IPS-15b (cell line): ENCODE measurements around the gene MEG3.

Experiments
- H3K27me3 ChIP-seq: one replicate; pipeline ENCODE4 v1.6.1; 2013; ENCODE audit warnings: low read length; ENCODE audit not compliant: control insufficient read depth, insufficient read depth
- H3K36me3 ChIP-seq: one replicate; pipeline ENCODE4 v1.6.1; 2013; ENCODE audit warnings: low read length; ENCODE audit not compliant: control insufficient read depth, insufficient read depth
- H3K4me1 ChIP-seq: one replicate; pipeline ENCODE4 v1.6.1; 2013; ENCODE audit warnings: mild to moderate bottlenecking, low read length; ENCODE audit not compliant: control insufficient read depth, insufficient read depth
- H3K4me3 ChIP-seq: one replicate; pipeline ENCODE4 v1.5.1; 2013; ENCODE audit warnings: low read depth, low read length
- H3K9ac ChIP-seq: one replicate; pipeline ENCODE4 v1.6.1; 2013; ENCODE audit warnings: low read depth, mild to moderate bottlenecking, low read length
- H3K9me3 ChIP-seq: one replicate; pipeline ENCODE4 v1.6.1; 2013; ENCODE audit warnings: mild to moderate bottlenecking, low read length; ENCODE audit not compliant: control insufficient read depth, insufficient read depth

The MEG3 gene

GRCh38 chr14:100865682-100866591 is 40.0 kb downstream of the MEG3 start:
- Histone ChIP-seq H3K9ac (no peak overlapping the region), H3K4me1 (no peaks in the 10 kb centered on the region), H3K27me3 (no peaks in the 10 kb centered on the region), H3K36me3 (no peaks in the 10 kb centered on the region), H3K4me3 (no peak overlapping the region), H3K9me3 (no peaks in the 10 kb centered on the region)

DNA sequence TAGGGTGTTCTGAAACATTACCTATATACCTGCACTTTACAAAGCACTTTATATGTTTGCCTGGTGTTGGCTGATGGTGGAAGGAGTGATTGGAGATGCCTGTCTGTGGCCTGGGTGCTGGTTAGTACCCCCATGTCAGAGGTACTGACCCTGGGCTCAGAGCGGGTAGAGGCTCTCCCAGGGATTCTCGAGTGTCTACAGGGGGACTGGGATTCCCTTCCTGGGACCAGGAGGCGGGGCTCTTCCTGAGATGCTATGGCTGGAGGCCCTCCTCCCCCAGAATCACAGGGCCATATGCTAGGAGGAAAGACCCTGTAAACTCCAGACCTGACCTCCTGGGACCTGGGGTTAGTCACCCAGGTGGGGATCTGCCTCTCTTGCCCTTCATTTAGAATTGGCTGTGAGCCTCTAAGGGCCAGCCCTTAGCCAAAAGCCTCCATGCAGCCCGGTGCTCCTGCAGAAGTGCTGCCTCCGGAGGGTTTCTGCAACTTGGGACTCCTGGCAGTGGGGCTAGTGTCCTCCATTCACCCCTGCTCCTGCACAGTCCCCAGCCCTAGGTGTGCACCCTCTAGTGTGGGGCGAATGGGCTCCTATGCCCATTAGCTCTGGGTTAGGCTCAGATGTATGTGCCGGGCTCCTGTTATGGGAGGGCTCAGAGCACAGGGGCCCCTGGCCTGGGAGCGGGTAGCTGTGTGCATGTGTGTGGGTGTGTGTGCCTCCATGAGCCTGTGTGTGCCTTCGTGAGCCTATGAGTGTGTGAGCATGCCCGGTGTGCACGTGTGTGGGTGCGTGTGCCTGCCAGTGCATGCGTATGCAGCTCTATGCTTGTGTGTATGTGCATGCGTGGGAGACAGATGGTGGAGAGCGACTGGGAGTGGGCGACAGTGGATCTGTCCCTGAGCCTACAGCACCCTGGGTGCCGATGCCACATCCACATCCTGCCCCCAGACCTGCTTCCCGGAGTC is 41.0 kb downstream of the MEG3 start:
- no peaks in the 10 kb centered on the region for H3K9me3 ChIP-seq
- no peak overlapping the region for H3K4me3 ChIP-seq
- H3K9ac ChIP-seq: no peak overlapping the region
- no peaks in the 10 kb centered on the region for H3K4me1 ChIP-seq
- no peaks in the 10 kb centered on the region for H3K27me3 ChIP-seq
- no peaks in the 10 kb centered on the region for H3K36me3 ChIP-seq

- no peaks in the 10 kb centered on the region for H3K36me3 ChIP-seq
- no peak overlapping the region for H3K9ac ChIP-seq
- no peaks in the 10 kb centered on the region for H3K9me3 ChIP-seq
- H3K4me1 ChIP-seq: no peaks in the 10 kb centered on the region
- no peaks in the 10 kb centered on the region for H3K27me3 ChIP-seq
- H3K4me3 ChIP-seq: no peak overlapping the region
Observed at GRCh38 chr14:100867631-100868315, 41.9 kb downstream of the MEG3 start.

GRCh38 chr14:100868621-100869370 is 42.9 kb downstream of the MEG3 start:
- no peak overlapping the region for H3K4me3 ChIP-seq

DNA sequence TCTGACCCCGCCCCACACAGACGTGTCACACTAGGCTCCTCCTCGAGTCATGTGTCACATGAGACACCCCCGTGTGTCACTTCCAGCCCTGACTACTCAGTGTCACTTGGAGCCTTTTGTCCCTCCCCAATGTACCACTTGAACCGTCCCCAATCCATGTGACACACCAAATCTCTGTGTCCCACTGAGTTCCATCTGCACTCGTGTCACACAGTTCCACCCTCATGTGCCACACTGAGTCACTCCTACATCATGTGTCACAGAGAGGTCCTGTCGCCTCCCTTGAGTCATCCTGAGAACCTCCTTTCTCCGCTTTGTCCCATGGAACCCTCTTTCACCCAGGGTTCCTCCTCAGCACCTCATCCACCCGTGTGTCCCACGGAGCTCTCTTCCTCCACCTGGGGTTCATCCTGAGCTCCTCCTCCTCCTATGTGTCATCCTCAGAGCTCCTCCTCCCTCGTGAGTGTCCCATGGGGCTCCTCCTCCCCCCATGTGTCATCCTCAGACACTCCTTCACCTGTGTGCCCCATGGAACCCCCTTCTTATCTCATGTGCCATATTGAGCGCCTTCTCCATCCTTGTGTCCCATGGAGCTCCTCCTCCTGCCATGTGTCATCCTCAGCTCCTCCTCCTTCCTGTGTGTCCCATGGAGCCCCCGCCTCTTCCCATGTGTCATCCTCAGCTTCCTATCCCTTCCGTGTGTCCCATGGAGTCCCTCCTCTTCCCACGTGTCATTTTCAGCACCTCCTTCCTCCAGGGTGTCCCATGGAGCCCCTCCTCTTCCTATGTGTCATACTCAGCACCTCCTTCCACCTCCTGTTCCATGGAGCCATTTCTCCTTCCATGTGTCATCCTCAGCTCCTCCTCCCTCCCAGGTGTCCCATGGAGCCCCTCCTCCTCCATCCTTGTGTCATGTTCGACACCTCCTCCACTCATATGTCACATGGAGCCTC is 45.6 kb downstream of the MEG3 start:
- H3K4me3 ChIP-seq: no peak overlapping the region
- no peak overlapping the region for H3K9ac ChIP-seq
- H3K9me3 ChIP-seq: no peaks in the 10 kb centered on the region
- H3K36me3 ChIP-seq: no peaks in the 10 kb centered on the region
- no peaks in the 10 kb centered on the region for H3K4me1 ChIP-seq
- no peaks in the 10 kb centered on the region for H3K27me3 ChIP-seq

More at GRCh38 chr14:100868621-100869370, 42.9 kb downstream of the MEG3 start:
- Histone ChIP-seq H3K4me1 (no peaks in the 10 kb centered on the region), H3K36me3 (no peaks in the 10 kb centered on the region), H3K9me3 (no peaks in the 10 kb centered on the region), H3K9ac (no peak overlapping the region), H3K27me3 (no peaks in the 10 kb centered on the region)

- Histone ChIP-seq H3K27me3 (no peaks in the 10 kb centered on the region), H3K36me3 (no peaks in the 10 kb centered on the region), H3K9ac (no peak overlapping the region), H3K4me1 (no peaks in the 10 kb centered on the region), H3K9me3 (no peaks in the 10 kb centered on the region), H3K4me3 (no peak overlapping the region)
Observed at GRCh38 chr14:100872259-100873095, 46.6 kb downstream of the MEG3 start.

DNA sequence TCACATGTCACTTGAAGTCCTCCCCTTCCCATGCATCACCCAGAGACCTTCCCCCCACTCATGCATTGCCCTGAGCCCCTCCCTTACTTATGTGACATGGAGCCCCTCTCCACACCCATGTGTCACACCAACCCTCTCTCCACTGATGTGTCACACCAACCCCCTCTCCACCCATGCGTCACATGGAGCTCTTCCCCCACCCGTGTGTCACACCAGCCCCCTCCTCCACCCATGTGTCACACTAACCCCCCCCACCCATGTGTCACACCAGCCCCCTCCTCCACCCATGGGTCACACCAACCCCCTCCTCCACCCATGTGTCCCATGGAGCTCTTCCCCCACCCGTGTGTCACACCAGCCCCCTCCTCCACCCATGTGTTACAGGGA is 47.2 kb downstream of the MEG3 start:
- Histone ChIP-seq H3K4me1 (no peaks in the 10 kb centered on the region), H3K9me3 (no peaks in the 10 kb centered on the region), H3K27me3 (no peaks in the 10 kb centered on the region), H3K9ac (no peak overlapping the region), H3K4me3 (no peak overlapping the region), H3K36me3 (no peaks in the 10 kb centered on the region)

DNA sequence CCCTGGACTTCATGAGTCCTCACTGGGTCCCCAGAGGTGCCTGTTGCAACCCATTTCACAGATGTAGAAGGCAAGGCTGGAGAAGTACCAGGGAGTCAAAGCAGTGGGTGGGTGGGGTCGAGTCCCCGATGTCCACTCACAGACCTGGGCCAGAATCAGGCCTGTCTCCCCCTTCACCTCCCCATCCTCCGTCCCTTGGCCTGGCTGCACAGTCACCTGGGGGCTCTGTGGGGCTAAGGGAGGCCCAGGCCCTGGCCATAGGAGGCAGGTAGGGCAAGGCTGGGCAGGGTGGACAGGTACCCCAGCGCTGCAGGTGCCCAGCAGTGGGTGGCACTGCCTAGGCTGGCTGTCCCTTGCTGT is 48.1 kb downstream of the MEG3 start:
- no peak overlapping the region for H3K9ac ChIP-seq
- H3K36me3 ChIP-seq: no peaks in the 10 kb centered on the region
- no peaks in the 10 kb centered on the region for H3K9me3 ChIP-seq
- H3K4me1 ChIP-seq: no peaks in the 10 kb centered on the region
- no peak overlapping the region for H3K4me3 ChIP-seq
- H3K27me3 ChIP-seq: no peaks in the 10 kb centered on the region

GRCh38 chr14:100874411-100875091 is 48.6 kb downstream of the MEG3 start:
- Histone ChIP-seq H3K4me3 (no peak overlapping the region), H3K9me3 (no peaks in the 10 kb centered on the region), H3K9ac (no peak overlapping the region), H3K27me3 (no peaks in the 10 kb centered on the region), H3K36me3 (no peaks in the 10 kb centered on the region), H3K4me1 (no peaks in the 10 kb centered on the region)
